ENCODE results near the gene BCL7B. TPM values are rescaled to one million over a fixed set of nuclear protein-coding genes. Genes with fewer than 3 reads are reported as not detected.

BCL7B gene
- total and polyA plus RNA-seq, 2 donors (not counting 3 experiments of a cell fraction or from before 2014, with no cell fraction given): 61.2 to 68.3 TPM

GRCh38 chr7:73515178-73515577 lies 42.3 kb downstream of the BCL7B start:
- FAIRE-seq (no peak), DNase-seq (ENCODE audit: low read depth, low spot score) (no peak)
- no peak overlapping the region for H3K9ac ChIP-seq (replicated peaks; ENCODE audit: extremely low read depth, insufficient read depth, low read length)
- dilution Hi-C loops (cut with MboI; ENCODE audit: extremely low pct_ligation_motif_present, low sequenced_read_pairs) (no loop called here), intact Hi-C loops (cut with micrococcal nuclease) (no loop called here)
- H4K20me1 ChIP-seq (replicated peaks; ENCODE audit: control insufficient read depth, extremely low read depth, insufficient read depth, low read length): peaks cover 12% of the 10 kb centered on the region
- peaks cover 91% of the 10 kb centered on the region for H3K79me2 ChIP-seq (ENCODE audit: control insufficient read depth, insufficient read depth, low read length)
- no peaks in the 10 kb centered on the region for H3K9me1 ChIP-seq (replicated peaks; ENCODE audit: control insufficient read depth, extremely low read depth, insufficient read depth, low read length)
- H3K27me3 ChIP-seq (ENCODE audit: control insufficient read depth in 2 of 2, insufficient read depth in 2 of 2, low read length in 2 of 2): no peaks in the 10 kb centered on the region
- no peak overlapping the region for H2AFZ ChIP-seq (ENCODE audit: low read depth, low read length)
- H3K4me2 ChIP-seq (ENCODE audit: insufficient read depth, low read length): no peak overlapping the region
- H3K4me1 ChIP-seq (ENCODE audit: control insufficient read depth, extremely low read depth, insufficient read depth, low read length): peaks cover 18% of the 10 kb centered on the region
- H3K36me3 ChIP-seq (ENCODE audit: control insufficient read depth in 2 of 2, extremely low read depth in 1 of 2, insufficient read depth in 2 of 2, low read length in 2 of 2): peaks cover 0 to 6% of the 10 kb centered on the region in 2 experiments
- H3K9me3 ChIP-seq (replicated peaks; ENCODE audit: control insufficient read depth, insufficient read depth, low read length): no peaks in the 10 kb centered on the region
- H3K27ac ChIP-seq (ENCODE audit: insufficient read depth, low read depth, low read length): no peak overlapping the region
- no peak overlapping the region for H3K4me3 ChIP-seq (replicated peaks in 1 of 3; ENCODE audit: insufficient read depth in 1 of 3, low read depth in 1 of 3, low read length in 3 of 3)
- BruUV-seq (replicated peaks): no TSS peak
- TF ChIP-seq POLR2A (IDR thresholded peaks at IDR 0.05; ENCODE audit: low read depth, low read length) (no peak), GATA2 (IDR thresholded peaks at IDR 0.05; ENCODE audit: insufficient read depth, insufficient read length, low read depth, low read length) (no peak), MYC (IDR thresholded peaks at IDR 0.05; ENCODE audit: low read depth, low read length) (no peak), JUN (IDR thresholded peaks at IDR 0.05; ENCODE audit: borderline replicate concordance, insufficient read depth, insufficient read length, low read depth) (no peak), POLR2AphosphoS5 (IDR thresholded peaks at IDR 0.05; ENCODE audit: insufficient read depth, low read depth, low read length) (no peak), EZH2 (IDR thresholded peaks at IDR 0.05; ENCODE audit: borderline replicate concordance, low read depth, low read length, severe bottlenecking) (no peak), CTCF (IDR thresholded peaks at IDR 0.05; ENCODE audit: extremely low read depth in 1 of 2, insufficient read depth in 1 of 2, low read depth in 1 of 2, low read length in 2 of 2) (no peak)
- TF ChIP-seq, protein P1, sequence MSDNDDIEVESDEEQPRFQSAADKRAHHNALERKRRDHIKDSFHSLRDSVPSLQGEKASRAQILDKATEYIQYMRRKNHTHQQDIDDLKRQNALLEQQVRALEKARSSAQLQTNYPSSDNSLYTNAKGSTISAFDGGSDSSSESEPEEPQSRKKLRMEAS (IDR thresholded peaks at IDR 0.05; ENCODE audit: insufficient read depth, insufficient read length): no peak
- ChIA-PET CTCF (no interaction called here), POLR2A (no interaction called here)

Data from endothelial cell of umbilical vein (primary cell).